Activated T-helper 1 cell treated with anti-CD3 and anti-CD28 coated beads, Interleukin-2, amount 50 U/mL, for 16 hours (primary cell): Measurements from ENCODE around the gene ACAD11.
"Not testable (repeated sequence)": the region's sequence is repeated elsewhere in the genome, so short reads cannot be mapped to it uniquely, and the experiment has no call there.

Experiments used
- DNase-seq, 2 donors: peaks; one replicate each; pipeline ENCODE4 v3.0.0-alpha.2; 2020; ENCODE audit warnings: low read depth in 1 of 2, low spot score in 1 of 2

Gene ACAD11

GRCh38 chr3:132652640-132653270 lies 6.9 kb downstream of the ACAD11 start:
- no peak for DNase-seq

- no peak for DNase-seq
Measured at GRCh38 chr3:132650153-132650552, 9.5 kb downstream of the ACAD11 start.

- DNase-seq: no peak
Measured at GRCh38 chr3:132645058-132645457, 14.6 kb downstream of the ACAD11 start.

- DNase-seq: no peak
Measured at GRCh38 chr3:132643366-132643765, 16.2 kb downstream of the ACAD11 start.

- DNase-seq: no peak
Measured at GRCh38 chr3:132642539-132642847, 17.1 kb downstream of the ACAD11 start.

- DNase-seq: no peak
Measured at GRCh38 chr3:132641837-132642538, 17.6 kb downstream of the ACAD11 start.

- not testable (repeated sequence) for DNase-seq
Measured at GRCh38 chr3:132641427-132641826, 18.2 kb downstream of the ACAD11 start.

GRCh38 chr3:132638706-132639105 lies 20.9 kb downstream of the ACAD11 start:
- DNase-seq: no peak

- no peak for DNase-seq
Measured at GRCh38 chr3:132637590-132637989, 22.0 kb downstream of the ACAD11 start.

GRCh38 chr3:132635052-132635451 lies 24.6 kb downstream of the ACAD11 start:
- DNase-seq: no peak

GRCh38 chr3:132630612-132631011 lies 29.0 kb downstream of the ACAD11 start:
- DNase-seq: no peak

- DNase-seq: no peak
Measured at GRCh38 chr3:132629928-132630327, 29.7 kb downstream of the ACAD11 start.

GRCh38 chr3:132628157-132628556 lies 31.5 kb downstream of the ACAD11 start:
- DNase-seq: no peak

- DNase-seq: no peak
Measured at GRCh38 chr3:132626955-132627354, 32.7 kb downstream of the ACAD11 start.

- no peak for DNase-seq
Measured at GRCh38 chr3:132625613-132626012, 34.0 kb downstream of the ACAD11 start.

GRCh38 chr3:132624790-132625189 lies 34.8 kb downstream of the ACAD11 start:
- no peak for DNase-seq

- no peak for DNase-seq
Measured at GRCh38 chr3:132623646-132624045, 36.0 kb downstream of the ACAD11 start.

GRCh38 chr3:132622761-132623160 lies 36.8 kb downstream of the ACAD11 start:
- DNase-seq: no peak

GRCh38 chr3:132622148-132622547 lies 37.5 kb downstream of the ACAD11 start:
- no peak for DNase-seq

- no peak for DNase-seq
Measured at GRCh38 chr3:132616780-132617179, 42.8 kb downstream of the ACAD11 start.

GRCh38 chr3:132615881-132616280 lies 43.7 kb downstream of the ACAD11 start:
- no peak for DNase-seq

GRCh38 chr3:132615301-132615700 lies 44.3 kb downstream of the ACAD11 start:
- not testable (repeated sequence) for DNase-seq

GRCh38 chr3:132606620-132607019 lies 53.0 kb downstream of the ACAD11 start:
- DNase-seq: not testable (repeated sequence)
